GM12878 (cell line): Measurements from ENCODE around the gene DSC2.

Source experiments
- CHD2 ChIP-seq: IDR thresholded peaks from 2 replicates; pipeline ENCODE4 v1.6.1; 2011; ENCODE audit warnings: low read depth, low read length, improper control_type of control experiment, borderline replicate concordance
- CTCF ChIP-seq, 3 experiments: IDR thresholded peaks in 2 of 3; conservative IDR thresholded peaks in 1 of 3; 2 replicates each; pipeline ENCODE4 v1.5.1; 2011; ENCODE audit warnings: low read depth in 3 of 3, low read length in 3 of 3, mild to moderate bottlenecking in 3 of 3, control low read depth in 2 of 3, moderate library complexity in 2 of 3, inconsistent platforms in 1 of 3, mixed read lengths in 1 of 3; ENCODE audit not compliant: control insufficient read depth in 2 of 3, insufficient read depth in 1 of 3; ENCODE audit errors: extremely low read depth in 1 of 3
- E2F4 ChIP-seq: IDR thresholded peaks from 2 replicates; pipeline ENCODE4 v1.6.1; 2012; ENCODE audit warnings: low read depth, low read length, improper control_type of control experiment
- E2F8 ChIP-seq: fragments of 450-650 bp; IDR thresholded peaks from 2 replicates; pipeline ENCODE4 v1.6.1; 2018; ENCODE audit warnings: mild to moderate bottlenecking, low read depth, moderate library complexity; ENCODE audit not compliant: partially characterized antibody
- EP300 ChIP-seq, 2 experiments: fragments of 150-350 bp in 1 of 2; IDR thresholded peaks; 2 replicates each; pipeline ENCODE4 v1.6.1; 2011 to 2012; ENCODE audit warnings: low read depth in 2 of 2, low read length in 2 of 2, borderline replicate concordance in 1 of 2, improper control_type of control experiment in 1 of 2, inconsistent platforms in 1 of 2; ENCODE audit not compliant: control insufficient read depth in 1 of 2
- ESRRA ChIP-seq: IDR thresholded peaks from 2 replicates; pipeline ENCODE4 v1.6.1; 2012; ENCODE audit warnings: mild to moderate bottlenecking, low read length, improper control_type of control experiment
- NFYB ChIP-seq: IDR thresholded peaks from 2 replicates; pipeline ENCODE4 v1.6.1; 2011; ENCODE audit warnings: low read depth, mild to moderate bottlenecking, low read length, improper control_type of control experiment, moderate library complexity; ENCODE audit not compliant: insufficient read depth
- POLR2A ChIP-seq: IDR thresholded peaks from 2 replicates; pipeline ENCODE4 v1.6.1; 2011; ENCODE audit warnings: low read depth, mild to moderate bottlenecking, low read length
- RUNX3 ChIP-seq: IDR thresholded peaks from 2 replicates; pipeline ENCODE4 v1.6.1; 2012; ENCODE audit warnings: low read length, inconsistent platforms
- SKIL ChIP-seq: fragments of 450-650 bp; IDR thresholded peaks from 2 replicates; pipeline ENCODE4 v1.6.1; 2017; ENCODE audit warnings: mild to moderate bottlenecking, low read depth, inconsistent platforms; ENCODE audit not compliant: poor library complexity, severe bottlenecking
- SMC3 ChIP-seq: IDR thresholded peaks from 2 replicates; pipeline ENCODE4 v1.6.1; 2011; ENCODE audit warnings: low read length, improper control_type of control experiment, borderline replicate concordance
- TCF12 ChIP-seq: IDR thresholded peaks from 2 replicates; pipeline ENCODE4 v1.6.1; 2011; ENCODE audit warnings: low read depth, mild to moderate bottlenecking, low read length
- ZBTB33 ChIP-seq: fragments of 450-650 bp; IDR thresholded peaks from 2 replicates; pipeline ENCODE4 v1.6.1; 2017; ENCODE audit warnings: mild to moderate bottlenecking

- TF ChIP-seq SKIL, result no peak
- TF ChIP-seq CTCF (IDR thresholded peaks at IDR 0.05 in 2 of 3, conservative IDR thresholded peaks at IDR 0.05 in 1 of 3; ENCODE audit: control insufficient read depth in 2 of 3, extremely low read depth in 1 of 3, insufficient read depth in 1 of 3, low read depth in 3 of 3, low read length in 3 of 3), result no peak
- no peak for TF ChIP-seq SMC3
- TF ChIP-seq RUNX3, result no peak
- no peak for TF ChIP-seq ESRRA
- TF ChIP-seq ZBTB33, result no peak
- no peak for TF ChIP-seq CHD2
- no peak for TF ChIP-seq POLR2A
- TF ChIP-seq EP300 (IDR thresholded peaks at IDR 0.05; ENCODE audit: borderline replicate concordance in 1 of 2, control insufficient read depth in 1 of 2, low read depth in 2 of 2, low read length in 2 of 2), result no peak
- TF ChIP-seq NFYB, result no peak
- no peak for TF ChIP-seq E2F4
- TF ChIP-seq E2F8, result no peak
- no peak for TF ChIP-seq TCF12
Observed at GRCh38 chr18:31146809-31147208, 44.6 kb upstream of the DSC2 start.
